ENCODE results near the gene METTL26. TPM values are rescaled to one million over a fixed set of nuclear protein-coding genes. Genes with fewer than 3 reads are reported as not detected.
A peak's percentile ranks its signal among the peaks of the same experiment; 100 is the strongest.

Gene METTL26
- total RNA-seq, 3 donors from 2014 or later: 108 to 136 (median 130) TPM

DNA sequence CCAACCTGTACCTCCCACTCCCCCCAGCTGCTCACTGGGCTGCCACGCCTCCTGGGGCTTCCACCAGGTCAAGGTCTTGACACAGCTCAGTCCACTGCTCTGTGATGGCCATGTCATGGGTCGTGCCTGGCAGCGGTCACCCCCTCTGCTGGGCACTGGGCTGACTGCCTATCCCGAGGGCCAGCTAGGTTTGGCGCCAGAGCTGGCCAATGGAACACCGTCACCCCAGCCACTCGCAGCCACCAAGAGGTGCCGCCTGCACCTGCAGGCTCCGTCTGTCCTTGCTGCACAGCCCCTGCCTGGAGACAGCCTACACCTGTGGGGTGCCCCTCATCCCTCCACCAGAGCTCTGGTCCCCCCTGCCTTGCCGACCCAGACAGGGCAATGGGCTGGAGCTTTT, 50.8 kb downstream of the METTL26 start:
- H3K27me3 ChIP-seq: no peaks in the 10 kb centered on the region
- intact Hi-C loops (cut with DNase I; ENCODE audit: low total_unique reads): no loop called here
- no peak overlapping the region for H3K4me3 ChIP-seq
- H3K36me3 ChIP-seq: no peaks in the 10 kb centered on the region
- H3K9me3 ChIP-seq: no peaks in the 10 kb centered on the region
- peaks cover 2 to 13% of the 10 kb centered on the region in 2 donors for H3K4me1 ChIP-seq
- no peak for TF ChIP-seq POLR2AphosphoS5 (IDR thresholded peaks at IDR 0.05)
- TF ChIP-seq, protein P1, sequence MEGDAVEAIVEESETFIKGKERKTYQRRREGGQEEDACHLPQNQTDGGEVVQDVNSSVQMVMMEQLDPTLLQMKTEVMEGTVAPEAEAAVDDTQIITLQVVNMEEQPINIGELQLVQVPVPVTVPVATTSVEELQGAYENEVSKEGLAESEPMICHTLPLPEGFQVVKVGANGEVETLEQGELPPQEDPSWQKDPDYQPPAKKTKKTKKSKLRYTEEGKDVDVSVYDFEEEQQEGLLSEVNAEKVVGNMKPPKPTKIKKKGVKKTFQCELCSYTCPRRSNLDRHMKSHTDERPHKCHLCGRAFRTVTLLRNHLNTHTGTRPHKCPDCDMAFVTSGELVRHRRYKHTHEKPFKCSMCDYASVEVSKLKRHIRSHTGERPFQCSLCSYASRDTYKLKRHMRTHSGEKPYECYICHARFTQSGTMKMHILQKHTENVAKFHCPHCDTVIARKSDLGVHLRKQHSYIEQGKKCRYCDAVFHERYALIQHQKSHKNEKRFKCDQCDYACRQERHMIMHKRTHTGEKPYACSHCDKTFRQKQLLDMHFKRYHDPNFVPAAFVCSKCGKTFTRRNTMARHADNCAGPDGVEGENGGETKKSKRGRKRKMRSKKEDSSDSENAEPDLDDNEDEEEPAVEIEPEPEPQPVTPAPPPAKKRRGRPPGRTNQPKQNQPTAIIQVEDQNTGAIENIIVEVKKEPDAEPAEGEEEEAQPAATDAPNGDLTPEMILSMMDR (IDR thresholded peaks at IDR 0.05): peak in 1 of 3 donors; percentile 8
- no peak overlapping the region for H3K27ac ChIP-seq
- DNase-seq (ENCODE audit: low spot score in 2 of 2): no peak

Other genes starting within 250 kb of the METTL26 start
- 100 to 1,000 TPM in 1 of 3 donors, 10 to 100 TPM in 2; 46.5 to 118 (median 78.0) TPM for gene NME4, start 239.1 kb downstream of the METTL26 start, total RNA-seq
- 10 to 100 TPM; 19.4 to 30.5 (median 28.7) TPM for gene DECR2, start 234.4 kb downstream of the METTL26 start, total RNA-seq
- gene RAB11FIP3, start 210.7 kb downstream of the METTL26 start, total RNA-seq: 10 to 100 TPM; 22.0 to 44.6 (median 24.5) TPM
- 10 to 100 TPM; 15.4 to 27.2 (median 15.5) TPM for gene CAPN15, start 108.6 kb downstream of the METTL26 start, total RNA-seq
- not detected for gene PRR35, start 75.9 kb downstream of the METTL26 start, total RNA-seq
- gene NHLRC4, start 69.3 kb downstream of the METTL26 start, total RNA-seq: 1 to 10 TPM in 1 of 3 donors, under 1 TPM in 2; 0.32 to 1.9 (median 0.66) TPM
- gene PIGQ, start 66.3 kb downstream of the METTL26 start, total RNA-seq: 10 to 100 TPM; 22.2 to 36.1 (median 31.9) TPM
- gene RAB40C, start 46.2 kb downstream of the METTL26 start, total RNA-seq: 10 to 100 TPM; 17.6 to 29.1 (median 20.6) TPM
- gene WFIKKN1, start 5.3 kb downstream of the METTL26 start, total RNA-seq: under 1 TPM in 2 of 3 donors, not detected in 1; 0.66 to 0.73 TPM
- 10 to 100 TPM; 26.8 to 39.7 (median 34.9) TPM for gene MCRIP2, start 5.5 kb upstream of the METTL26 start, total RNA-seq
- 10 to 100 TPM in 2 of 3 donors, 1 to 10 TPM in 1; 9.6 to 26.9 (median 22.7) TPM for gene WDR90, start 13.1 kb upstream of the METTL26 start, total RNA-seq
- gene RHOT2, start 31.8 kb upstream of the METTL26 start, total RNA-seq: 10 to 100 TPM; 39.4 to 90.8 (median 66.9) TPM
- 1 to 10 TPM in 2 of 3 donors, under 1 TPM in 1; 0.48 to 2.3 (median 1.0) TPM for gene RHBDL1, start 39.4 kb upstream of the METTL26 start, total RNA-seq
- gene STUB1, start 44.1 kb upstream of the METTL26 start, total RNA-seq: 100 to 1,000 TPM; 127 to 184 (median 175) TPM
- gene JMJD8, start 48.0 kb upstream of the METTL26 start, total RNA-seq: 10 to 100 TPM; 67.2 to 83.4 (median 67.5) TPM
- 1 to 10 TPM; 7.2 to 9.2 (median 8.8) TPM for gene WDR24, start 54.1 kb upstream of the METTL26 start, total RNA-seq
- gene FBXL16, start 69.5 kb upstream of the METTL26 start, total RNA-seq: 1 to 10 TPM in 2 of 3 donors, not detected in 1; 2.6 to 4.2 TPM
- gene METRN, start 78.8 kb upstream of the METTL26 start, total RNA-seq: 10 to 100 TPM; 23.6 to 30.2 (median 24.3) TPM
- gene ANTKMT, start 84.8 kb upstream of the METTL26 start, total RNA-seq: 10 to 100 TPM; 29.9 to 35.7 (median 30.4) TPM
- gene CCDC78, start 90.1 kb upstream of the METTL26 start, total RNA-seq: 1 to 10 TPM in 2 of 3 donors, under 1 TPM in 1; 0.48 to 2.9 (median 2.6) TPM
- gene HAGHL, start 90.8 kb upstream of the METTL26 start, total RNA-seq: 1 to 10 TPM; 4.3 to 7.5 (median 5.1) TPM
- gene CIAO3, start 104.7 kb upstream of the METTL26 start, total RNA-seq: 10 to 100 TPM; 23.0 to 43.2 (median 41.6) TPM
- gene MSLN, start 124.4 kb upstream of the METTL26 start, total RNA-seq: 10 to 100 TPM in 1 of 3 donors, not detected in 2; 49.2 TPM
- gene RPUSD1, start 152.1 kb upstream of the METTL26 start, total RNA-seq: 10 to 100 TPM; 13.1 to 18.4 (median 16.1) TPM
- 10 to 100 TPM; 12.6 to 15.5 (median 13.1) TPM for gene CHTF18, start 152.3 kb upstream of the METTL26 start, total RNA-seq
- not detected for gene GNG13, start 164.4 kb upstream of the METTL26 start, total RNA-seq

Data from breast epithelium (tissue), 4 donors.